ENCODE data around the gene TBC1D13.

DNA sequence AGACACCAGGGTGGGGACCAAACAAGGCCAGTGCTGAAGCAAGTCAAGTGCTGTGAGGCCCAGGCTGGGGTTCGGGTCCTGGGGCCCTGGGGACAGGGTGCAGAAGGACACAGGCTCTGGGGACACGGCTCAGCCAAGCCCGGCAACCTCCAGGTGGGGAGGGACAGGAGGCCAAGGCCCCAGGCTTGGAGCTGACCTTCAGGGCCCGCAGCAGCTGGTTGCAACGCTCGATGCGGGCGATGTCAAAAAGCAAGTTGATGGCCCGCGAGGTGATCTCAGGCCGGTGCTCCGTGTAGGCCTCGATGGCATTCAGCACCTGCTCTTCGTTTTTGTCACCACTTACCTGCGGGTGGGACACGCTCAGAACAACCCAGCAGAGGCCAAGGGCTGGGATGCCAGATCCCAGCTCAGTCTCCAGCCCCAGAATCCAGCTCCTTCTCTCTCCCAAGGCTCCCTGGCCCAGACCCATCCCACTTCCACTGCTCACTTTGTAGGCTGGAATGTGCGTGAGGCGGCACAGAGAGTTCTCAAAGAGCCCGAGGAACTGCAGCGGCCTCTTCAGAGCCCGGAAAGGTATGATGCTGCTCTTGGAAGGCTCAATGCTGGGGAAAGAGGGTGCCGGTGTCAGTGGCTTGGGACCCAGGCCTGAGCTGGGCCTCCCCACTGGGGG lies 36.0 kb upstream of the TBC1D13 start:
- TF ChIP-seq, protein P1, sequence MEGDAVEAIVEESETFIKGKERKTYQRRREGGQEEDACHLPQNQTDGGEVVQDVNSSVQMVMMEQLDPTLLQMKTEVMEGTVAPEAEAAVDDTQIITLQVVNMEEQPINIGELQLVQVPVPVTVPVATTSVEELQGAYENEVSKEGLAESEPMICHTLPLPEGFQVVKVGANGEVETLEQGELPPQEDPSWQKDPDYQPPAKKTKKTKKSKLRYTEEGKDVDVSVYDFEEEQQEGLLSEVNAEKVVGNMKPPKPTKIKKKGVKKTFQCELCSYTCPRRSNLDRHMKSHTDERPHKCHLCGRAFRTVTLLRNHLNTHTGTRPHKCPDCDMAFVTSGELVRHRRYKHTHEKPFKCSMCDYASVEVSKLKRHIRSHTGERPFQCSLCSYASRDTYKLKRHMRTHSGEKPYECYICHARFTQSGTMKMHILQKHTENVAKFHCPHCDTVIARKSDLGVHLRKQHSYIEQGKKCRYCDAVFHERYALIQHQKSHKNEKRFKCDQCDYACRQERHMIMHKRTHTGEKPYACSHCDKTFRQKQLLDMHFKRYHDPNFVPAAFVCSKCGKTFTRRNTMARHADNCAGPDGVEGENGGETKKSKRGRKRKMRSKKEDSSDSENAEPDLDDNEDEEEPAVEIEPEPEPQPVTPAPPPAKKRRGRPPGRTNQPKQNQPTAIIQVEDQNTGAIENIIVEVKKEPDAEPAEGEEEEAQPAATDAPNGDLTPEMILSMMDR (IDR thresholded peaks at IDR 0.05; ENCODE audit: insufficient read depth, low read length, poor library complexity, severe bottlenecking) = no peak
- no peak for TF ChIP-seq EZH2phosphoT487 (conservative IDR thresholded peaks at IDR 0.05; ENCODE audit: low read length)

Measured in SU-DHL-6 (cell line).